IMR-90 (cell line): ENCODE results near the gene RGS3. TPM values are rescaled to one million over a fixed set of nuclear protein-coding genes. Genes with fewer than 3 reads are reported as not detected.

Experiments used
- ATAC-seq: fragments of 200-7000 bp; cut with Tn5 transposase; 2 replicates; pipeline ENCODE4 v1.9.1; 2020; ENCODE audit warnings: low read depth, mild to moderate bottlenecking, moderate library complexity
- BruUV-seq: library from RNA; stranded (reverse); fragments of 400-500 nt; replicated peaks from 2 replicates; lab custom pipeline; 2021; lab: Mats Ljungman, UMichigan
- CTCF ChIA-PET: fragments of 300-600 bp; formaldehyde crosslinking; extraction: SDS; loops from one replicate; lab custom pipeline; 2021; ENCODE audit warnings: antibody characterized with exemption; lab: Yijun Ruan, JAX
- POLR2A ChIA-PET: fragments of 300-600 bp; sonication (Branson Sonifier 250); formaldehyde crosslinking; loops from one replicate; lab custom pipeline; 2022; ENCODE audit warnings: antibody characterized with exemption; ENCODE audit not compliant: unreplicated experiment; lab: Charles Lee
- DNase-seq: peaks from one replicate; pipeline ENCODE4 v3.0.0; 2013
- H2AFZ ChIP-seq: replicated peaks from 2 replicates; pipeline ENCODE3; 2013; ENCODE audit warnings: low read length, mild to moderate bottlenecking; ENCODE audit not compliant: poor library complexity
- H2AK5ac ChIP-seq: 2 replicates; pipeline ENCODE4 v1.6.1; 2013; ENCODE audit warnings: low read depth, low read length, inconsistent platforms
- H2AK9ac ChIP-seq: replicated peaks from 2 replicates; pipeline ENCODE3; 2013; ENCODE audit warnings: mild to moderate bottlenecking, low read depth, low read length, moderate library complexity; ENCODE audit not compliant: poor library complexity
- H2BK120ac ChIP-seq: 2 replicates; pipeline ENCODE4 v1.6.1; 2013; ENCODE audit warnings: low read depth, low read length, inconsistent platforms
- H2BK15ac ChIP-seq: 3 replicates; pipeline ENCODE4 v1.6.1; 2013; ENCODE audit warnings: low read depth, low read length, inconsistent platforms
- H2BK20ac ChIP-seq: 2 replicates; pipeline ENCODE4 v1.6.1; 2013; ENCODE audit warnings: low read depth, mild to moderate bottlenecking, inconsistent platforms, low read length, moderate library complexity
- H2BK5ac ChIP-seq: 2 replicates; pipeline ENCODE4 v1.6.1; 2013; ENCODE audit warnings: mild to moderate bottlenecking, low read depth, low read length, inconsistent platforms; ENCODE audit not compliant: poor library complexity, severe bottlenecking
- H3K14ac ChIP-seq: replicated peaks from 2 replicates; pipeline ENCODE4 v1.6.1; 2013; ENCODE audit warnings: low read depth, low read length, inconsistent platforms
- H3K18ac ChIP-seq: 2 replicates; pipeline ENCODE4 v1.6.1; 2013; ENCODE audit warnings: low read depth, low read length, control low read depth
- H3K23ac ChIP-seq: 2 replicates; pipeline ENCODE4 v1.6.1; 2013; ENCODE audit warnings: low read depth, low read length, inconsistent platforms
- H3K27ac ChIP-seq: 2 replicates; pipeline ENCODE4 v1.5.1; 2013; ENCODE audit warnings: mild to moderate bottlenecking, control low read depth, low read length; ENCODE audit not compliant: insufficient read depth
- H3K27me3 ChIP-seq: 2 replicates; pipeline ENCODE4 v1.6.1; 2013; ENCODE audit warnings: low read length; ENCODE audit not compliant: control insufficient read depth, insufficient read depth
- H3K36me3 ChIP-seq: 2 replicates; pipeline ENCODE4 v1.6.1; 2013; ENCODE audit warnings: low read length, mixed read lengths; ENCODE audit not compliant: control insufficient read depth, insufficient read depth
- H3K4ac ChIP-seq: 2 replicates; pipeline ENCODE4 v1.6.1; 2013; ENCODE audit warnings: low read depth, low read length, inconsistent platforms
- H3K4me1 ChIP-seq: 2 replicates; pipeline ENCODE4 v1.6.1; 2013; ENCODE audit warnings: low read length, mixed read lengths; ENCODE audit not compliant: control insufficient read depth, insufficient read depth
- H3K4me2 ChIP-seq: 2 replicates; pipeline ENCODE4 v1.6.1; 2013; ENCODE audit warnings: low read depth, mild to moderate bottlenecking, control low read depth, low read length, moderate library complexity
- H3K4me3 ChIP-seq: 2 replicates; pipeline ENCODE4 v1.5.1; 2013; ENCODE audit warnings: low read depth, mild to moderate bottlenecking, control low read depth, low read length, moderate library complexity; ENCODE audit not compliant: insufficient read depth
- H3K56ac ChIP-seq: 2 replicates; pipeline ENCODE4 v1.6.1; 2013; ENCODE audit warnings: low read length, inconsistent platforms; ENCODE audit not compliant: insufficient read depth; ENCODE audit errors: extremely low read depth
- H3K79me1 ChIP-seq, 2 experiments: 2 replicates each; pipeline ENCODE4 v1.6.1; 2013; ENCODE audit warnings: low read length in 2 of 2, inconsistent platforms in 1 of 2, low read depth in 1 of 2
- H3K9ac ChIP-seq: 2 replicates; pipeline ENCODE4 v1.6.1; 2013; ENCODE audit warnings: low read depth, low read length, control low read depth
- H3K9me1 ChIP-seq: 2 replicates; pipeline ENCODE4 v1.6.1; 2013; ENCODE audit warnings: low read length, inconsistent platforms; ENCODE audit not compliant: insufficient read depth
- H3K9me3 ChIP-seq: 2 replicates; pipeline ENCODE4 v1.6.1; 2013; ENCODE audit warnings: low read length; ENCODE audit not compliant: control insufficient read depth, insufficient read depth
- H4K20me1 ChIP-seq: 2 replicates; pipeline ENCODE4 v1.6.1; 2013; ENCODE audit warnings: low read length, inconsistent platforms; ENCODE audit not compliant: insufficient read depth
- H4K5ac ChIP-seq: 2 replicates; pipeline ENCODE4 v1.6.1; 2013; ENCODE audit warnings: mild to moderate bottlenecking, low read depth, low read length, control low read depth
- H4K8ac ChIP-seq, 2 experiments: 2 replicates each; pipeline ENCODE4 v1.6.1; 2013; ENCODE audit warnings: low read depth in 2 of 2, low read length in 2 of 2, control low read depth in 1 of 2, inconsistent platforms in 1 of 2
- H4K91ac ChIP-seq: 2 replicates; pipeline ENCODE4 v1.6.1; 2013; ENCODE audit warnings: low read depth, low read length, inconsistent platforms; ENCODE audit not compliant: insufficient read depth
- BHLHE40 ChIP-seq: fragments of 150-350 bp; IDR thresholded peaks from 2 replicates; pipeline ENCODE4 v1.6.1; 2016; ENCODE audit warnings: mild to moderate bottlenecking, low read depth, low read length
- CEBPB ChIP-seq: IDR thresholded peaks from 2 replicates; pipeline ENCODE4 v1.6.1; 2012; ENCODE audit warnings: low read depth, low read length, improper control_type of control experiment
- CHD1 ChIP-seq: IDR thresholded peaks from 2 replicates; pipeline ENCODE4 v1.6.1; 2012; ENCODE audit warnings: low read depth, low read length, improper control_type of control experiment
- CTCF ChIP-seq: conservative IDR thresholded peaks from 2 replicates; pipeline ENCODE4 v1.5.1; 2012; ENCODE audit warnings: mild to moderate bottlenecking, low read depth, low read length, improper control_type of control experiment
- ELK1 ChIP-seq: fragments of 150-350 bp; IDR thresholded peaks from 2 replicates; pipeline ENCODE4 v1.6.1; 2016; ENCODE audit warnings: low read depth, mild to moderate bottlenecking, low read length, moderate library complexity, borderline replicate concordance
- FOS ChIP-seq: fragments of 150-350 bp; IDR thresholded peaks from 2 replicates; pipeline ENCODE4 v1.6.1; 2016; ENCODE audit warnings: low read depth, low read length
- MAFK ChIP-seq: IDR thresholded peaks from 2 replicates; pipeline ENCODE4 v1.6.1; 2012; ENCODE audit warnings: low read depth, low read length, improper control_type of control experiment
- MAZ ChIP-seq: IDR thresholded peaks from 2 replicates; pipeline ENCODE4 v1.6.1; 2012; ENCODE audit warnings: low read depth, mild to moderate bottlenecking, low read length, improper control_type of control experiment, moderate library complexity, borderline replicate concordance
- MXI1 ChIP-seq: IDR thresholded peaks from 2 replicates; pipeline ENCODE4 v1.6.1; 2012; ENCODE audit warnings: low read depth, mild to moderate bottlenecking, low read length, moderate library complexity, borderline replicate concordance
- NFE2L2 ChIP-seq: fragments of 150-350 bp; IDR thresholded peaks from 2 replicates; pipeline ENCODE4 v1.6.1; 2016; ENCODE audit warnings: low read depth, mild to moderate bottlenecking, low read length
- POLR2A ChIP-seq: IDR thresholded peaks from 2 replicates; pipeline ENCODE4 v1.6.1; 2012; ENCODE audit warnings: mild to moderate bottlenecking, low read depth, low read length
- RAD21 ChIP-seq: IDR thresholded peaks from 2 replicates; pipeline ENCODE4 v1.6.1; 2012; ENCODE audit warnings: low read length, improper control_type of control experiment
- RCOR1 ChIP-seq: IDR thresholded peaks from 2 replicates; pipeline ENCODE4 v1.6.1; 2012; ENCODE audit warnings: mild to moderate bottlenecking, low read length, improper control_type of control experiment; ENCODE audit not compliant: insufficient replicate concordance
- RFX5 ChIP-seq: IDR thresholded peaks from 2 replicates; pipeline ENCODE4 v1.8.0; 2012; ENCODE audit warnings: low read depth, mild to moderate bottlenecking, low read length, moderate library complexity
- SMC3 ChIP-seq: fragments of 150-350 bp; IDR thresholded peaks from 2 replicates; pipeline ENCODE4 v1.6.1; 2016; ENCODE audit warnings: low read depth, mild to moderate bottlenecking, antibody characterized with exemption, low read length, moderate library complexity
- WGBS, 2 experiments: methylation state at CpG; one replicate each; pipeline versions ENCODE4 v1.1.5 to v1.1.7; 2013; ENCODE audit warnings: missing lambda C conversion rate in 2 of 2; ENCODE audit not compliant: insufficient read length in 1 of 2; ENCODE audit errors: extremely low coverage in 2 of 2; 5-methylcytosine and 5-hydroxymethylcytosine counted together
- dilution Hi-C: fragments of 300-500 bp; cut with HindIII; formaldehyde crosslinking; loops from one replicate; pipeline ENCODE4 v1.14.3; 2018; ENCODE audit warnings: low sequenced_read_pairs; ENCODE audit not compliant: unreplicated experiment
- in situ Hi-C: fragments of 300-500 bp; cut with MboI; formaldehyde crosslinking; loops from 3 replicates; pipeline ENCODE4 v1.14.3; 2019; ENCODE audit warnings: low sequenced_read_pairs, inconsistent platforms, mixed read lengths
- intact Hi-C: fragments of 100-400 bp; cut with micrococcal nuclease; formaldehyde crosslinking; loops from 2 replicates; pipeline ENCODE4 v1.10.0; 2022
- polyA plus RNA-seq, 3 experiments: library from polyadenylated mRNA; depleted of rRNA; stranded (reverse); fragments of >200 nt; gene quantifications; 2 replicates each; pipeline ENCODE4 v1.2.3, GENCODE V29; 2012; ENCODE audit warnings: low replicate concordance in 1 of 3
- total RNA-seq: library from RNA; depleted of rRNA; stranded (reverse); fragments of >200 nt; gene quantifications from 2 replicates; pipeline ENCODE4 v1.2.3, GENCODE V29; 2012
- TF ChIP-seq, protein P1 (sequence below): fragments of 150-350 bp; IDR thresholded peaks from 2 replicates; pipeline ENCODE4 v1.6.1; 2017; ENCODE audit warnings: mild to moderate bottlenecking, antibody characterized with exemption, low read length, low read depth

RGS3 gene
- total and polyA plus RNA-seq, 2 of the 4 experiments (the other 2 are of a cell fraction), result 51.8 to 65.6 TPM

GRCh38 chr9:113511047-113511521, 47.6 kb downstream of the RGS3 start:
- Histone ChIP-seq H4K8ac (peak overlapping the region in 1 of 2 experiments; percentile 37; a peak in 1 of 4 replicates), H3K36me3 (no peaks in the 10 kb centered on the region), H3K4me3 (no peak overlapping the region), H3K9me3 (no peaks in the 10 kb centered on the region), H3K9me1 (peaks cover 18% of the 10 kb centered on the region), H3K14ac (no peak overlapping the region), H2BK5ac (no peak overlapping the region), H3K4ac (no peak overlapping the region), H3K18ac (no peak overlapping the region), H2AK9ac (no peak overlapping the region), H3K4me1 (peaks cover 10% of the 10 kb centered on the region), H3K56ac (no peak overlapping the region), H4K91ac (no peak overlapping the region; the same call in 1 of the 2 replicates), H2BK120ac (no peak overlapping the region; the same call in 1 of the 2 replicates), H4K20me1 (no peaks in the 10 kb centered on the region), H4K5ac (no peak overlapping the region), H3K4me2 (no peak overlapping the region), H2BK20ac (no peak overlapping the region), H2BK15ac (no peak overlapping the region; the same call in 2 of the 3 replicates), H3K9ac (no peak overlapping the region), H2AFZ (no peak overlapping the region), H3K79me1 (no peaks in the 10 kb centered on the region), H3K27me3 (peaks cover 4% of the 10 kb centered on the region; the same call in 1 of the 2 replicates), H3K27ac (no peak overlapping the region), H2AK5ac (no peak overlapping the region), H3K23ac (no peak overlapping the region)
- dilution Hi-C loops (no loop called here), in situ Hi-C loops (no loop called here), intact Hi-C loops (no loop called here)
- BruUV-seq, result no TSS peak
- ChIA-PET CTCF (no interaction called here), POLR2A (no interaction called here)
- WGBS, 2 experiments, result 90% methylated on average over 2 of the region's 6 CpGs; no CpG with 5 or more reads in 1 of the 2 experiments
- DNase-seq (no peak), ATAC-seq (no peak)
- TF ChIP-seq MXI1 (no peak), CEBPB (no peak), MAFK (no peak), BHLHE40 (no peak), MAZ (no peak), POLR2A (no peak), FOS (no peak), SMC3 (no peak), NFE2L2 (no peak), RAD21 (no peak), CTCF (no peak), RCOR1 (no peak), ELK1 (no peak), CHD1 (no peak), RFX5 (no peak)
- TF ChIP-seq, protein P1, sequence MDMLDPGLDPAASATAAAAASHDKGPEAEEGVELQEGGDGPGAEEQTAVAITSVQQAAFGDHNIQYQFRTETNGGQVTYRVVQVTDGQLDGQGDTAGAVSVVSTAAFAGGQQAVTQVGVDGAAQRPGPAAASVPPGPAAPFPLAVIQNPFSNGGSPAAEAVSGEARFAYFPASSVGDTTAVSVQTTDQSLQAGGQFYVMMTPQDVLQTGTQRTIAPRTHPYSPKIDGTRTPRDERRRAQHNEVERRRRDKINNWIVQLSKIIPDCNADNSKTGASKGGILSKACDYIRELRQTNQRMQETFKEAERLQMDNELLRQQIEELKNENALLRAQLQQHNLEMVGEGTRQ, result no peak
